Measurements from ENCODE around the gene NINJ2.

The NINJ2 gene

DNA sequence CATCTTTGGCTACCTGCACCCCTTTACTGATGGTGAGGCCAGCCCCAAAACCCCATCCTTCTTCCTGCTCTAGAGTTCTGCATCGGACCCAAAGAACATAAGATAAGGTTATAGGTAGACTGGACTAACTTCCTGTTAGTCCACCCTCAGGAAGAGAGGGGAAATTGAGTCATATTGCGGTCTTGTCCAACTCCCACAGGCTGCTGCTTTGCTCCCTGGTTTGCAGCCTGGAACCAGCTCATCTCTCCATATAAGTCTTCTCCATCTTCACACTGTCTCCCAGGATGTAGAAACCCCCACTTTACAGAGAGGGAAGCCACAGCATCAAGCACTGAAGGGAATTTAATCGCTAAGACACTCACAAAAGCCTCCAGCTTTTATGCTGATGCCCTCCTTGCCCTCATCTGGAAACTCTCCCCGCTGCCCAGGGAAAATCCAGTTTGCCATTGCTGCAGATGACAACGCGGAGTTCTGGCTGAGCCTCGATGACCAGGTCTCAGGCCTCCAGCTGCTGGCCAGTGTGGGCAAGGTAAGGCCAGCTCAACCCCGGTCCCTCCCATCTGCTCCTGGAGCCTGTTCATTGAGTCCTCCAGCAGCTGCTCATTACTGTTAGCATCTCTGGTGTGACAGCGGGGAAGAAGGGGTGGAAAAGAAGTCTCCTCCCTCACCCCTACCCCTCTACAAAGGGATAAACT lies 118.2 kb downstream of the NINJ2 start:
- no peak for DNase-seq

DNA sequence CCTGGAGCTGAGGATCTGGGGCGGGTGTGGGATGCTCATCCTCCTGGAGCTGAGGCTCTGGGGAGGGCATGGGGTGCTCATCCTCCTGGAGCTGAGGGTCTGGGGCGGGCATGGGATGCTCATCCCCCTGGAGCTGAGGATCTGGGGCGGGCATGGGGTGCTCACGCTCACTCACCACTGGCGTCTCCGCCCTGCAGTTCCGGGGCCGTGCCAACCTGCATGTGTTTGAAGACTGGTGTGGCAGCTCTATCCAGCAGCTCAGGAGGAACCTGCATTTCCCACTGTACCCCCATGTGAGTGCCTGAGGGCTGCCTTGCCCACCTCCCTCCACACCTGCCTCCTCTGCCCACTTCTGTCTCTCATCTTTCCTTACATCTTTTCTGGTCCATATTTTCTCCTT lies 119.1 kb downstream of the NINJ2 start:
- no peak for DNase-seq

DNA sequence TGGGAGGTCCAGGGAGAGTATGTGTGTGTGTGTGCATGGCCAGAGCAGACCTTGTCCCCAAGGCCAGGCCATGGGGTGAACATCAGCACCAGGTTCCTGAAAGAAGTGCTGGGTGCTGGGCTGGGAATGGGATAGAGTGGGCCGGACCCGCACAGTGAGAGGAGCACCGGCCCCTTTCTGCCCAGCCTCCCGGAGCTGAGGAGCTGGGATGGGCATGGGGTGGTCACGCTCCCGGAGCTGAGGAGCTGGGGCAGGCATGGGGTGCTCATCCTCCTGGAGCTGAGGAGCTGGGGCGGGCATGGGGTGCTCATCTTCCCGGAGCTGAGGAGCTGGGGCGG lies 120.2 kb downstream of the NINJ2 start:
- DNase-seq, result no peak

DNA sequence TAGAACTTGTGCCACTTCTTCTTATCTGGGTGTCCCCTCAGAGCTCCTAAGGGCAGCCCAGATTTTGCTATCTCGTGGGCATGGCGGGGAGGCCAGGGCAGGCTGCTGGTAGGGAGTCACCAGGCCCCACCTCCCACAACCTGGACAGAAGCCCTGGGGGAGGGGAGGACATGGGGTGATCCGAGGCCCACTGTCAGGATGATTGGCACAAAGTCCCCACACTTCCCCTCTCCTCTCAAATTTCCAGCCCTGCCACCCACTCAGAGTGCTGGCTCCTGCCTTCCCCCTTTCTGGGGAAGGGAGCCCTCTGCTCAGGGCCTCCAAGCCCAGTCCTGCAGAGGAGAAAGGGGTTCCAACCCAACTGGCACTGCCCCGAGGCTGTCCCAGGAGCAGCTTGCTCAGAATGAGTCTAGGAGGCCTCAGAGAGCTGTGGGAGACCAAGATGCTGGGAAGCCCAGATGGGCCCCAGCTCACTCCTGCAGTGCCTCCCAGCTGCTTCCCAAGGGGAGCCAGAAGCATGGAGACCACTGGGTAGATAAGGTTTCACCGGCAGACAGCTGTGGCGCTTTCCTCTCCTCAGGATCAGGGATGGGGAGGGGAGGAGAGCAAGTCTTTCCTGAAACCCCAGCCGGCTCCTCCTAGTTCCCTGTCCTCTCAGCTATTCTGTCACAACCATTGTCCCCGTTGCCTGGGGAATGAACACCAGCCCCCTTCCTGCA lies 120.7 kb downstream of the NINJ2 start:
- no peak for DNase-seq

DNA sequence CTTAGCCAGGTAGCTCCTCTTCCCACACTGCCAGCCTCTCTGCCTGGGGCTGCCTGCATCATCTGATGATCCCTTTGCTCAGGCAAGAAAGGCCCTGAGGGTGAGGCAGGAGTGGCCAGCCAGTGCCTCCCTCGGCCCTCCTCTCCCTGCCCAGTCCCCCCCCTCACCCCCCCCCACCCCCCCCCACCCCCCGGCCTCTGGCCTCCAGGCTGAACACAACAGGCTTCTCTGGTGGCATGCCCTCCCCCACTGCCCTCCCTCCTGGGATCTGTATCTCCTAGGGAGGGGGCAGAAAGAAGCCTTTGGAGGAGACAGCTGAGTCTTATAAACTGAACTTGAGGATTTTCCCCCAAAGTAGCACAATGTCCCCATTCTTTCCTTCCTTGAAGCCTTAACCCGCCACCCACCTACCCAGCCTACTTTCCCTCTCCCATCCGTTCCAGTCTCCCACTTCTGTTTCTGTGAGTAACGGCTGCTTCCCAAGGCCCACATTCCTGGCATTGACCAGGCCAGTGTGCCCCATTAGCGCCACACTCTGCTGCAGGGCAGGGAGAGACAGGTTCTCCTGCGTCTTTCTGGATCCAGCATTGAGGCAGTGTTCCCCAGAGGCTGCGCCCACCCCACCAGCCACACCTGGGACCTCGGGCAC lies 121.4 kb downstream of the NINJ2 start:
- DNase-seq, result no peak

DNA sequence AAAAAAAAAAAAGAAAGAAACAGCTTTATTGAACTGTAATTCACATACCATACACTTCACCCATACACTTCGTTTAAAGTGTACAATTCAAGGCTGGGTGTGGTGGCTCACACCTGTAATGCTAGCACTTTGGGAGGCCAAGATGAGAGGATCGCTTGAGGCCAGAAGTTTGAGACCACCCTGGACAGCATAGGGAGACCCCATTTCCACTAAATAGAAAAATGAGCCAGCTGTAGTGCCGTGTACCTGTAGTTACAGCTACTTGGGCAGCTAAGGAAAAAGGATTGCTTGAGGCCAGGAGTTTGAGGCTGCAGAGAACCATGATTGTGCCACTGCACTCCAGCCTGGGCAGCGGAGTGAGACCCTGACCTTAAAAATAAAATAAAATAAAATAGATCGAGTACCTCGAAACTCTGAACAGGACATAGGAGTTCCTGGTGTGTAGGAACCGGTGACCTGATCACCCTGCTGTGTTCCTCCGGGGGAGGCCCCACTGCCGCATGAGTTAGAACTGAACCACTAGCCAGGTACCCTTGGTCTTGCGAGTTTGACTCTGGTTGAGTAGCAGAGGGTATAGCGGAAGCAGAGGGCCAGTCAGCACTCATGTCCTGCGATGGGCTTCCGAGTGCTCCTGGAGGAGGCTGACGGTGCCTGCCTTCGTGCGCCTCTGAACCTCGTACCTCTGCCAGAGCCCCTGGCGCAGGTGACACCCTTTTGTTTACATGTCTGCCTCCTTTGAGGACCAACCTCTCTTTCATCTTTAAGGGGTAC lies 123.5 kb downstream of the NINJ2 start:
- no peak for DNase-seq

DNA sequence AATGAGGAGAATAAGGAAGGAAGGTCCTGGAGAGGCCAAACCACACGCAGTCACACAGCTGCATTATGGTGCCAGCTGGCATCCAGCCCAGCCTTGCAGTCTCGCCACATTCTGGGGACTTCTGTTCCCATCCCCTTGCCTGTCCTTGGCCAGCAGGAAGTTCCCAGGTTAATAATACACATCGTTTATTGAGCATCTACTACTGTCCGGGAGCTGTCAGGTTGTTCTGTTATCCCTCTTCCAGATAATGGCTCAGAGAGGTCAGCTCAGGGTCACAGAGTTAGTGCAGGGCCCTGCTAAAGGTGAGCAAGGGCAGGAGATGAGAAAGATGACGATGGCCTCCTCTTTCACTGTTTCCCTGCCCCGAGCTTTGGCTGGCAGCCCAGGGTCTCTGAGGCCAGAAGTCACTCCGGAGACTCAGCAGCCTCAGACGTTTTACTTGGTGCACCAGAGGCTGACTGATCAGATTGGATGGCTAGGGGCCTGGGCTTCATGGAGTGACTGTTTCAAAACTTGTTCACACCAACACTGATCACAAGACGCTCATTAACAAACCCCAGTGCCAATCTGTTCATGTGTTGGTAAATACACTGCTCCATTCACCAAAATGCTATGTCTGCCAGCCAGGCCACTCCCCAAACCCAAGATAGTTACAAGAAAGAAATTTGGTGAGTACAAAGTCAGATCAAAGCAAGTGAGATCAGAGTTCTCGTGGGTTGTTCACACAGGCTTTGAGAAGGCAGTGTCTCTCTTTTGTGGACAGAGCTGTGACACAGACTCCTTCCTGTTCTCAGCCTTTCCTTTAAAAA lies 124.3 kb downstream of the NINJ2 start:
- DNase-seq, result peak; percentile 69

DNA sequence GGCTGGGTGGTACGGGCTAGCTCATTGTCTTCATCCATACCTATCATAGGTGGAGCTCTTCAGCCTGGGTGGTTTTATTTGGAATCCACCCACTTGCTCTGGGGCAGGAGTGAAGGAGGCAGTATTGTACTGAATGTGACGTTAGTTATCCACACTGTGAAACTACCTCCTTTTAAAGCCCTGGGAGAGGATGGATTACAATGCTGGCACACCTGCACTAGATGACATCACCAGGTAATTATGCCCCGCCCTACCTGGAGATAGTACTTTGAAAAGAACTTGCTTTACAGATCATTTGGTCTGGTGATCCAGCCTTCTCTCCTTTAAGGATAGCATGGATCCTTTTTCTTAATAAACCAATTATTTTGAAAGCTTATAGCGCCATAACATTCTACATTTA lies 125.5 kb downstream of the NINJ2 start:
- DNase-seq, result no peak

DNA sequence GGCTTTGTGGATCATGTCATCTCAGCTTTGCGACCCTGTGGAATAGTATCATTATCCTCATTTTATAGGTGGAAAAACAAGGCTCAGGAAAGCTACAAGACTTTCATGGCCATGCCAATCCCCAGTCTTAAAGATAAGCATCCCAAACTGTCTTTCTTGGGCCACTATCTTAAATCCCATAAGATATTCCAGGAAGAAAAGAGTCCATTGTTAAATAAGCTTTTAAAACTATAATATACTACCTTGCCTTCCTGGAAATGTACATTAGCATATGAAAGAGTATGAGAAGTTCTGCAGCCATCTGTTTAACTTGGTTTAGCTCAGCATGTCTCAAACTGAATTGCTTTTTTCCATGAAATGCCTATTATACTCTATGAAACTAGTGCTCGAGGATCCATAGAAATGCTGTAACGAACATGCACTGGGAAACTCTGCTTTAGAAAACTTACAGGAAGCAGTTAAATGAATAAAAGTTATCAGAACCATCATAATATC lies 126.4 kb downstream of the NINJ2 start:
- no peak for DNase-seq

DNA sequence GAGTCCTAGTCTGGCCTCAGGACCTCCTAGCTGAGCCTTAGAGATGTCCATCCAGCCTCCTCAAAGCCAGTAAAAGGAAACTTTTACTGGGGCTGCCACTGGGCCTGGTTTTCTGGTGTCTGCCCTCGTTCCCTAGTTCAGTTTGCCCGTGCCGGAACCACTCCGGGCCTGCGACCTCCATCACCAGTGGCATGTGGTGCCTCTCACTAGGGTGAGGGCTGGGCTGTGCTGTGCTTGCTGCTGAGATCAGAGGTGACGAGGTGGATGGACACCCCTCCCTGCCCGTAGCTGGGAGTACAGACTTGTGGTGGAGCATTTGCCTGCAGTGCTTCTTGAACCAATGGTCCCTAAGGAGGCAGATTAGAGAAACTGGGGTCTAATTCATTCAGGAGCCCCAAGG lies 127.8 kb downstream of the NINJ2 start:
- no peak for DNase-seq

DNA sequence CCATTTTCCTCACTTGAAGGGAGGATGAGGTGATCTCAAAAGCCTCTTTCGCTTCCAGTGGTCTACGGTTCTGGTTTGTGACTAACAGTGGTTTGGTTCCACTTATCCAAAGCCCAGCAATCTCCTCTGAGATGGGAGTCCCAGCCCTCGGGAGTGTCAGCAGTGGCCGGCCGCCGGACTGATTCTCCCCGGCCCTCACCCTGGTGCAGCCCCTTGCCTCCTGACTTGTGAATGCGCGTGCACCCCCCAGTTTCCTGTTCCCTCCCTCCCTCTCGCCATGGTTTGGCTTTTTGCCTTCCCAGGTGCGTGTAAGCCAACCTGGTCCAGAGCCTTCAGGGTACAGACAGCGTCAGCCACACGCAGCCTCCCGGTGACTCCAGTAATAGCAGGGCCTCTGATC lies 129.0 kb downstream of the NINJ2 start:
- DNase-seq, result no peak

DNA sequence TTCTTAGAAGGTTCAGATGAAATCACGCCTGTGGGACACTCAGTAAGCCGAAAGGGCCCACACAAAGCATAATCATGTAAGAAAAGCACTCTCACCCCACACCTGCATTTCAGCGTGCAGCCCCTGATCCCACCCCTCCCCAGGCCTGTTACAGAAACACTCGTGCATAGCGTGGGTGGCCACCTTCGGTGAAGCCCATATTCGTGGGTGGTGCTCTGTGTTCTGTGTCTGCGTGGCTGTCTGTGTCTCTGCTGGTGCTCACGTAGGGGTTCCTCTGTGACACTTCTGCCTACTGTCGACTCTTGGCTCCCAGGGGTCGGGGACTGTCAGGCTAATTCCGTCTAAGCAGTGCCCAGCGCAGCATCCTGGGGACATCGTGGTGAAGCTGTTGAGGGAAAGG lies 129.5 kb downstream of the NINJ2 start:
- DNase-seq, result no peak

DNA sequence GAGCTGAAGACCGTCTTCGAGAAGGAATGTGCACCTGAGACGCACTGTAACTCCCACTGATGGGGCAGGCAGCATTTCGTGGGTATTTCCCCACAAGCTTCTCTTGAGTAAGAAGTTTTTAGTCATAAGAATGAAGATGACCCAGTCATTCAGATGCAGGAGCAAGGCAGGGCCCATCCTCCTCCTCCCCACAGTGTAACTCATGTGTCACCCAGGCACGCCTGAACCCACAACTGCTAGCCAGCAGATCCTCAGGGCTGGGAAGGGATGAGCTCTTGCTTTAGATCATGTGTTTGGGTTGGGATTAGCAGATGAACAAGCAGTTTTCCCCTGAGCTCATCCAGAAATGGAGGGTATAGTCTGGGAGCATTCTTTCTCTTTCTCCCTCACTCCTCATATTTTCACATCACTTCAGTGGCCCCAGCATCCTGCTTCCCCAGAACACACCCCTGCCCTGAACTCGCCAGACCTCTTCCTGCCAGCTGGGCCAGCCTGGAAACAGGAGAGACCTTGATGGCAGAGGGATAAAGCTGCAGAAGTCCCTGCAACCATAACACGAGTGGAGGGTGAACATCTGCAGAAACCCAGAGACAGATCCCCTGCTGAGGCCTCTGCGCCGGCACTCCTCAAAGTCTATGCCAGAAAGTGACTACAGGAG lies 130.2 kb downstream of the NINJ2 start:
- no peak for DNase-seq

DNA sequence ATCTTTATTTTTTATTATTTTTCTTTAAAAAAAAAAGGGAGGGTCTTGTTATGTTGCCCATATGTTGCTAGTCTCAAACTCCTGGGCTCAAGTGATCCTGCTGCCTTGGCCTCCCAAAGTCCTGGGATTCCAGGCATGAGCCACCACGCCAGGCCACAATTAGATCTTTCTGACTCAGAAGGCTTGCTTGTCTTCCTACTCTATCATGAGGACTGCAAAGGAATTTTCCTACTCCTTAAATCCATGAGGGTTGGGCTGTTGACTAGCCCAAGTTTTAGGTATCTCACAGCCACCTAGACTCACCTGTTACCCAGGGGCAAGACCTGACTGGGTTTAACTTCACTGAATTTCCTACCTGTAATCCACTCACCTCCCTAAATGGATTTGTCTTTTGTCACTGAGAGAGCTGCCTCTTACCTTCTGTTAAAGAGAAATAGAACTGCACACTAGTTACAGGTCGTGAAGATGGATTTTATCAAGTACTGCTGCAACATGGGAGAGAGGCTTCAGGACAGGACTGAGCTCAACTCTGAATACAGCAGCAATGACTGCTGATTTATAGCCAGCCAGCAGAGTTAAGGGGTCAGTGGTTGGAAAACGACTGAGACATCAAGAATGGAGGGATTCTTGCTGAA lies 131.2 kb downstream of the NINJ2 start:
- DNase-seq, result no peak

DNA sequence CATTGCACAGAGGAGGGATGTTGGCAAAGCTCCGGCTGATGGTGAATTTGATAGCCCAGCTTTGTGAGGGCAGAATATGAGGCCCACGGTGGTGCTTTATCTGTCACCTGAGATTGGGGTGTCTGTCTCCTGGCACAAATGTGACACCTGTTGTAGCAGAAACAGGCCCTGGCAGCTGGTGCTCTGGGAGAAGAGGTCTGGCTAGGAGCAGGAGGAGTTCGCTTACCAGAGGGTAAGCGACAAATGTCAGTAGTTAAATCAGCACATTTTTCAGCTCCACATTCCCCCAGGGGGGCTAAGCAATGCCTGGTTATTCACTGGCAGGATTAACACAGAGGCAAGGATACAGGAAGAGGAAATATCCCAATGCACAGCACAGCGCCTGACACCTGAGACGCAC lies 132.4 kb downstream of the NINJ2 start:
- DNase-seq, result no peak

DNA sequence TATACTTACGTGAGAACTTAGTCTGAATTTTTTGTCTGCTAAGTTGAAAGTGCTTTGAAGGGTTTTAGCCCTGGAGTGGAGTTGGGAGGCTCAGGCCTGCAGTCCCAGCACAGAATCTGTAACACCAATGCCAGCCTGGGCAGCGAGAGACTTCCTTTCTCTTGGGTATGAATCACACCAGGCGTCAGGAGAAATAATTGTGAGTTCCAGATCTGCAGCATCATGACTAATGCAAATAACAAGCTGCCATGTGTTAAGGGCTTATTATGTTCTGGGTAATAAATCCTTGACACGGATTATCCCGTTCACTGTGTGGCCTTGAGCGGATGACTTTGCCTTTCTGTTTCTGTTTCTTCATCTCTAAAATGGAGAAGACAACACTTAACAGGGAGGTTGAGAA lies 132.9 kb downstream of the NINJ2 start:
- DNase-seq, result no peak

DNA sequence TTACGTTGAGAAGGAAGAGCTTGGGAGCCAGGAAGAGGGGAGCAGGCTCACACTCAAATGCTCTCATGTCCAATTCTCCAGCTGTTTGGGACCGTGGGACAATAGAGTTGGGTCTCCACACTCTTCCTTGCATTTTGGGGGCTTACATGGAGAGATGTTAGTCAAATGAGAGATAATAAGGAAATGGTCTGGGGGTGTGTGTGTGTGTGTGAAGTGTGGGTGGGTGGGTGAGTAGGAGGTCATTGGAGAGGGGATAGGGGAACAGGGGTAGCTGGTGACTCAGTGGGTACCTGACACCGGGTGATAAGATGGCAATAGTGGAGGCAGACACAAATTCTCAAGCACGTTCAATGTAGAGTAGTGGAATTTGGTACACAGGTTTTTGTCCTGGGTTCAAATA lies 135.5 kb downstream of the NINJ2 start:
- DNase-seq, result no peak

DNA sequence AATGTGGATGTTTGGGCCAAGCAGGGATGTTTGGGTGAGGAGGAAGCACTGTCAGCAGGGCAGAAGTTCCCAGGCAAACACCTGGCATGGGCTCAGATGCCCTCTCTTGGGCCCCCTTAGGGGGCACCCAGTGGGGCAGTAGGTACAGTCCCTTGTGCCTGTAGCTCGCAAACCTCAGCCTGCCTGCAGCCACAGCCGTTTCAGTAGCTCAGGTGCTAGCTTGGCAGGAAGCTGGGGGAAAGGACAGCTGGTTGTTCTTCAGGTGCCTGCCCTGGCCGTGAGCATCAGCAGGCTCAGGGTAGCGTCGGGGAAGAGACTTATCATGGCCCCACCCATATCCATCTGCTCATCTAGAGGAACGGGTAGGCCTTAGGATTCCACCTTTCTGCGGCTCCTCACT lies 136.0 kb downstream of the NINJ2 start:
- no peak for DNase-seq

DNA sequence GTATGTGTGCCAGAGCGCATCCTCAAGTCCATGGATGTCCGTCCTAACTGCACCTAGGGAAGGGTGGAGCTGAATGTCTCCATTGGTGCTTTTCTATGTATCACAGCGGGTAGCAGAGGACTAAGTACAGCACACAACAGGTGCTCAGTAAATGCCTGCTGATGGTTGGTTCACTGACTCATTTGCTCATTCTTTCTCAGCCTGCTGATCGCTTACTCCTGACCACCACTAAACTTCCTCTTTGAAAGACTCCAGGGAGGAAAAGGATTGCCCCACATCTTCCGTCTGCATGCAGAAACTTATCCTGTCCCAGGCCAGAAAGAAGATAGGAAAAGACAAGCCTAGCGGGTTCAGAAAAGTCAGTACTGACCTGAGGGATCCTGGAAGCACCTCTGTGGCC lies 137.2 kb downstream of the NINJ2 start:
- DNase-seq, result no peak

DNA sequence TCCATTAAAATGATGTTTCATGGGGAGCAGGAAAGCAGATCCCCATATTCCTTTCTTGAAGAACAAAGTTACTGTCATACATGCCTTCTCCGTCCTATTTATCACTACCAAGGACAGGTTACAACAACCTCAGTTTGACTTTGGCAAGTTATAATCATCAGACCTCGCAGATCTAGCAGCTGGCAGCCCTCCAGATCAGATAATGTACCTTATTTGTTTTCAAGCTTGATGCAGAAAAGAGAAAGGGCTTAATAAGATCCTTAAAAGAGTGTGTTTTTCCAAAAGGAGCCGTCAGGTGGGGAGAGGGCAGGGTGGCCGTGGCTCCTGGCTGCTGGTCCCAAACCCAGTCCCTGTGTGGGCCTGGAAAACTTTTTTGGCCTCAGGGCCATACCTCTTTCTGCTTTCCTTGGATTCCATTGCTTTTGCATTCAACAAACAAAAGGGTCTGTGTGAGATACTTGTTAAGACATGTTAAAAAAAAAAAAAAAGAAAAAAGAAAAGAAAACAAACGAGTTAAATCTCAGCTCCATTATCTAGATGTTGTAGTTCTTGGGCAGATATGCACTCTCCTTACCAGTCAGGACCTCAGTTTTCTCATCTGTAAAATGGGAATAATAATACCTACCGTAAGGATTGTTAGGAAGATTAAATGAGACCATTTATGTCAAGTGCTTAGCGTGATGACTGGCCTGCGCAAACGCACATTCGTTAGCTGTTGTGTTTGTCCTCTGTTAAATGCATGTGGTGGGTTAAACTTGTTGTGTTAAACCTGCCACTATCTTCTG lies 138.9 kb downstream of the NINJ2 start:
- no peak for DNase-seq

Data from CD4-positive, alpha-beta T cell treated with Interleukin-15 for 1 hour (primary cell).